ENCODE data around the gene ANGPTL7. TPM values are rescaled to one million over a fixed set of nuclear protein-coding genes. Genes with fewer than 3 reads are reported as not detected.

The ANGPTL7 gene
- polyA plus RNA-seq, 1 donor (not counting 4 experiments of a cell fraction or from before 2014, with no cell fraction given) = not detected

GRCh38 chr1:11151826-11152612 lies 37.1 kb upstream of the ANGPTL7 start:
- no peak for DNase-seq (ENCODE audit: low read depth, low spot score)
- peaks cover 11 to 22% of the 10 kb centered on the region in 2 experiments for H3K36me3 ChIP-seq (ENCODE audit: control insufficient read depth in 2 of 2, extremely low read depth in 1 of 2, insufficient read depth in 2 of 2, low read length in 2 of 2)

GRCh38 chr1:11152755-11153154 lies 36.4 kb upstream of the ANGPTL7 start:
- DNase-seq (ENCODE audit: low read depth, low spot score) (no peak), FAIRE-seq (no peak)
- Histone ChIP-seq H3K9me1 (ENCODE audit: control insufficient read depth, extremely low read depth, insufficient read depth, low read length) (no peaks in the 10 kb centered on the region), H3K9me3 (ENCODE audit: control insufficient read depth, low read depth, low read length) (no peaks in the 10 kb centered on the region), H4K20me1 (ENCODE audit: control insufficient read depth, extremely low read depth, insufficient read depth, low read length) (no peaks in the 10 kb centered on the region), H3K27me3 (ENCODE audit: control insufficient read depth, extremely low read depth, insufficient read depth, low read length) (no peaks in the 10 kb centered on the region), H3K79me2 (ENCODE audit: control insufficient read depth, insufficient read depth, low read length) (no peaks in the 10 kb centered on the region), H3K36me3 (ENCODE audit: control insufficient read depth in 2 of 2, extremely low read depth in 1 of 2, insufficient read depth in 2 of 2, low read length in 2 of 2) (peaks cover 13 to 29% of the 10 kb centered on the region in 2 experiments), H3K4me1 (ENCODE audit: control insufficient read depth, extremely low read depth, insufficient read depth, low read length) (peaks cover 14% of the 10 kb centered on the region), H3K4me2 (ENCODE audit: control insufficient read depth, extremely low read depth, insufficient read depth, low read depth, low read length) (no peak overlapping the region), H3K27ac (ENCODE audit: control insufficient read depth, insufficient read depth, low read length) (no peak overlapping the region), H2AFZ (ENCODE audit: control insufficient read depth, low read length) (no peak overlapping the region), H3K4me3 (ENCODE audit: control insufficient read depth in 2 of 3, extremely low read depth in 1 of 3, insufficient read depth in 2 of 3, low read depth in 1 of 3, low read length in 3 of 3) (no peak overlapping the region), H3K9ac (ENCODE audit: control insufficient read depth, extremely low read depth, insufficient read depth, low read length) (no peak overlapping the region)
- dilution Hi-C loops (cut with MboI; ENCODE audit: extremely low pct_ligation_motif_present, low sequenced_read_pairs) = no loop called here
- no peak for TF ChIP-seq CTCF (optimal IDR thresholded peaks at IDR 0.05 in 1 of 3, IDR thresholded peaks at IDR 0.05 in 1 of 3, conservative IDR thresholded peaks at IDR 0.05 in 1 of 3; ENCODE audit: extremely low read depth in 1 of 3, insufficient read depth in 2 of 3, low read length in 3 of 3)
- no peak for TF ChIP-seq EZH2 (IDR thresholded peaks at IDR 0.05; ENCODE audit: low read length)

More at GRCh38 chr1:11151826-11152612, 37.1 kb upstream of the ANGPTL7 start:
- no peak overlapping the region for H3K4me2 ChIP-seq (ENCODE audit: control insufficient read depth, extremely low read depth, insufficient read depth, low read depth, low read length)
- no peak for FAIRE-seq
- no peak overlapping the region for H2AFZ ChIP-seq (ENCODE audit: control insufficient read depth, low read length)
- TF ChIP-seq CTCF (optimal IDR thresholded peaks at IDR 0.05 in 1 of 3, IDR thresholded peaks at IDR 0.05 in 1 of 3, conservative IDR thresholded peaks at IDR 0.05 in 1 of 3; ENCODE audit: extremely low read depth in 1 of 3, insufficient read depth in 2 of 3, low read length in 3 of 3) = no peak
- TF ChIP-seq EZH2 (IDR thresholded peaks at IDR 0.05; ENCODE audit: low read length) = no peak
- dilution Hi-C loops (cut with MboI; ENCODE audit: extremely low pct_ligation_motif_present, low sequenced_read_pairs) = no loop called here
- peaks cover 18% of the 10 kb centered on the region for H3K4me1 ChIP-seq (ENCODE audit: control insufficient read depth, extremely low read depth, insufficient read depth, low read length)
- no peaks in the 10 kb centered on the region for H3K9me1 ChIP-seq (ENCODE audit: control insufficient read depth, extremely low read depth, insufficient read depth, low read length)
- H3K9me3 ChIP-seq (ENCODE audit: control insufficient read depth, low read depth, low read length) = no peaks in the 10 kb centered on the region
- H3K4me3 ChIP-seq (ENCODE audit: control insufficient read depth in 2 of 3, extremely low read depth in 1 of 3, insufficient read depth in 2 of 3, low read depth in 1 of 3, low read length in 3 of 3) = no peak overlapping the region
- H3K27ac ChIP-seq (ENCODE audit: control insufficient read depth, insufficient read depth, low read length) = no peak overlapping the region
- no peaks in the 10 kb centered on the region for H3K79me2 ChIP-seq (ENCODE audit: control insufficient read depth, insufficient read depth, low read length)
- H3K9ac ChIP-seq (ENCODE audit: control insufficient read depth, extremely low read depth, insufficient read depth, low read length) = no peak overlapping the region
- H4K20me1 ChIP-seq (ENCODE audit: control insufficient read depth, extremely low read depth, insufficient read depth, low read length) = no peaks in the 10 kb centered on the region
- H3K27me3 ChIP-seq (ENCODE audit: control insufficient read depth, extremely low read depth, insufficient read depth, low read length) = no peaks in the 10 kb centered on the region
